Effector CD8-positive, alpha-beta T cell (primary cell): Measurements from ENCODE around the gene THY1.
"Not testable (repeated sequence)": the region's sequence is repeated elsewhere in the genome, so short reads cannot be mapped to it uniquely, and the experiment has no call there.

ENCODE experiments used
- DNase-seq: peaks from one replicate; lab custom pipeline; 2025; lab: John Stamatoyannopoulos, UW

The THY1 gene

GRCh38 chr11:119445850-119446249 lies 22.9 kb upstream of the THY1 start:
- DNase-seq = no peak

GRCh38 chr11:119445379-119445778 lies 22.4 kb upstream of the THY1 start:
- no peak for DNase-seq

- DNase-seq = no peak
Observed at GRCh38 chr11:119441898-119442243, 18.9 kb upstream of the THY1 start.

GRCh38 chr11:119438599-119438998 lies 15.6 kb upstream of the THY1 start:
- DNase-seq = no peak

GRCh38 chr11:119437521-119437920 lies 14.5 kb upstream of the THY1 start:
- DNase-seq = not testable (repeated sequence)

GRCh38 chr11:119436711-119437110 lies 13.7 kb upstream of the THY1 start:
- no peak for DNase-seq

- DNase-seq = no peak
Observed at GRCh38 chr11:119436093-119436492, 13.1 kb upstream of the THY1 start.

- no peak for DNase-seq
Observed at GRCh38 chr11:119434591-119435330, 11.8 kb upstream of the THY1 start.

GRCh38 chr11:119433358-119433725 lies 10.4 kb upstream of the THY1 start:
- DNase-seq = no peak

GRCh38 chr11:119432484-119433357 lies 9.7 kb upstream of the THY1 start:
- no peak for DNase-seq

- no peak for DNase-seq
Observed at GRCh38 chr11:119431523-119431922, 8.6 kb upstream of the THY1 start.

- DNase-seq = no peak
Observed at GRCh38 chr11:119427279-119427678, 4.3 kb upstream of the THY1 start.

GRCh38 chr11:119426142-119426541 lies 3.2 kb upstream of the THY1 start:
- DNase-seq = no peak

- DNase-seq = no peak
Observed at GRCh38 chr11:119424775-119425174, 1.8 kb upstream of the THY1 start.

- no peak for DNase-seq
Observed at GRCh38 chr11:119424276-119424675, 1.3 kb upstream of the THY1 start.

- no peak for DNase-seq
Observed at GRCh38 chr11:119423509-119424254, 710 bp upstream of the THY1 start.

GRCh38 chr11:119421941-119422808 lies 797 bp downstream of the THY1 start:
- DNase-seq = no peak

GRCh38 chr11:119421351-119421750 lies 1.6 kb downstream of the THY1 start:
- DNase-seq = no peak

- no peak for DNase-seq
Observed at GRCh38 chr11:119420631-119421030, 2.3 kb downstream of the THY1 start.

GRCh38 chr11:119419834-119420492 lies 3.0 kb downstream of the THY1 start:
- DNase-seq = no peak

GRCh38 chr11:119419246-119419645 lies 3.7 kb downstream of the THY1 start:
- no peak for DNase-seq
